SK-N-SH (cell line): ENCODE results near the gene FGF23. TPM values are rescaled to one million over a fixed set of nuclear protein-coding genes. Genes with fewer than 3 reads are reported as not detected.

Experiments used
- CTCF ChIA-PET: fragments of 300-600, 350-600 bp; formaldehyde crosslinking; extraction: SDS; loops from one replicate; lab custom pipeline; 2021; lab: Yijun Ruan, JAX
- POLR2A ChIA-PET: fragments of 350-600 bp; sonication (Branson Sonifier 250); formaldehyde crosslinking; extraction: SDS; loops from one replicate; lab custom pipeline; 2020; ENCODE audit warnings: antibody characterized with exemption, inconsistent platforms; lab: Yijun Ruan, JAX
- DNase-seq: peaks from one replicate; pipeline ENCODE4 v3.0.0; 2012
- H2AFZ ChIP-seq: fragments of 200-600 bp; sonication (generic); 2 replicates; pipeline ENCODE4 v1.8.1; 2016; ENCODE audit warnings: antibody characterized with exemption, mild to moderate bottlenecking, low read depth
- H3F3A ChIP-seq: fragments of 200-600 bp; sonication (generic); replicated peaks from 2 replicates; pipeline ENCODE3; 2016; ENCODE audit warnings: antibody characterized with exemption, mild to moderate bottlenecking; ENCODE audit not compliant: insufficient read depth
- H3K27ac ChIP-seq, 2 experiments: fragments of 200-500 bp in 1 of 2; fragments of 200-600 bp in 1 of 2; sonication (Bioruptor generic) in 1 of 2; sonication (generic), shearing (Covaris generic) in 1 of 2; 2 replicates each; pipeline versions ENCODE4 v1.5.1 to v1.6.1; 2014 to 2016; ENCODE audit warnings: low read depth in 2 of 2, inconsistent platforms in 1 of 2, low read length in 1 of 2, mild to moderate bottlenecking in 1 of 2, mixed read lengths in 1 of 2
- H3K27me3 ChIP-seq: fragments of 200-600 bp; sonication (generic), shearing (Covaris generic); 2 replicates; pipeline ENCODE4 v1.6.1; 2016; ENCODE audit warnings: mixed run types; ENCODE audit not compliant: insufficient read depth
- H3K36me3 ChIP-seq, 2 experiments: fragments of 200-500 bp in 1 of 2; fragments of 200-600 bp in 1 of 2; sonication (Bioruptor generic) in 1 of 2; sonication (generic) in 1 of 2; replicated peaks in 1 of 2; 2 replicates each; pipeline versions ENCODE3 to v1.5.1; 2014 to 2016; ENCODE audit warnings: low read length in 1 of 2, mild to moderate bottlenecking in 1 of 2; ENCODE audit not compliant: insufficient read depth in 2 of 2, control insufficient read depth in 1 of 2
- H3K4me1 ChIP-seq, 2 experiments: fragments of 200-500 bp in 1 of 2; fragments of 200-600 bp in 1 of 2; sonication (Bioruptor generic) in 1 of 2; sonication (generic), shearing (Covaris generic) in 1 of 2; 2 replicates each; pipeline versions ENCODE4 v1.5.1 to v1.6.1; 2014 to 2016; ENCODE audit warnings: low read depth in 1 of 2, low read length in 1 of 2, mixed run types in 1 of 2; ENCODE audit not compliant: insufficient read depth in 2 of 2, control insufficient read depth in 1 of 2
- H3K4me2 ChIP-seq: fragments of 200-600 bp; sonication (generic), shearing (Covaris generic); 2 replicates; pipeline ENCODE4 v1.6.1; 2017; ENCODE audit warnings: mixed run types
- H3K4me3 ChIP-seq, 2 experiments: fragments of 200-500 bp in 1 of 2; fragments of 200-600 bp in 1 of 2; sonication (Bioruptor generic) in 1 of 2; sonication (generic), shearing (Covaris generic) in 1 of 2; 2 replicates each; pipeline versions ENCODE4 v1.5.1 to v1.8.1; 2014 to 2016; ENCODE audit warnings: low read depth in 2 of 2, inconsistent platforms in 1 of 2, low read length in 1 of 2, mild to moderate bottlenecking in 1 of 2, mixed read lengths in 1 of 2, moderate library complexity in 1 of 2
- H3K79me2 ChIP-seq: fragments of 200-600 bp; sonication (generic); 2 replicates; pipeline ENCODE4 v1.8.1; 2017; ENCODE audit warnings: mild to moderate bottlenecking; ENCODE audit not compliant: insufficient read depth
- H3K9ac ChIP-seq: fragments of 200-600 bp; sonication (generic); 2 replicates; pipeline ENCODE4 v1.6.1; 2017; ENCODE audit warnings: mixed run types
- H3K9me2 ChIP-seq: fragments of 200-600 bp; sonication (generic); 2 replicates; pipeline ENCODE4 v1.6.1; 2017; ENCODE audit warnings: mixed run types
- H3K9me3 ChIP-seq: fragments of 200-600 bp; sonication (generic); 2 replicates; pipeline ENCODE4 v1.6.1; 2017; ENCODE audit warnings: mixed run types, mild to moderate bottlenecking, moderate library complexity
- H4K20me1 ChIP-seq: fragments of 200-600 bp; sonication (generic); 2 replicates; pipeline ENCODE4 v1.6.1; 2017; ENCODE audit warnings: mild to moderate bottlenecking, mixed run types; ENCODE audit not compliant: insufficient read depth
- ELF1 ChIP-seq: IDR thresholded peaks from 2 replicates; pipeline ENCODE4 v1.4.0; 2012
- EP300 ChIP-seq, 2 experiments: IDR thresholded peaks; 2 replicates each; pipeline versions ENCODE4 v1.4.0 to v1.6.1; 2012; ENCODE audit warnings: borderline replicate concordance in 1 of 2, low read depth in 1 of 2, low read length in 1 of 2
- EZH2phosphoT487 ChIP-seq: fragments of 200-600 bp; sonication (generic); IDR thresholded peaks from 2 replicates; pipeline ENCODE4 v1.6.1; 2017; ENCODE audit warnings: low read depth, mixed run types, mild to moderate bottlenecking, antibody characterized with exemption, moderate library complexity, borderline replicate concordance
- RCOR1 ChIP-seq: fragments of 150-350 bp; IDR thresholded peaks from 2 replicates; pipeline ENCODE4 v1.6.1; 2017; ENCODE audit warnings: antibody characterized with exemption, low read length
- REST ChIP-seq: IDR thresholded peaks from 2 replicates; pipeline ENCODE4 v1.6.1; 2012; ENCODE audit warnings: mild to moderate bottlenecking, low read depth, low read length, moderate library complexity
- RFX5 ChIP-seq: IDR thresholded peaks from 2 replicates; pipeline ENCODE4 v1.6.1; 2012; ENCODE audit warnings: mild to moderate bottlenecking, improper control_type of control experiment, low read length
- TAF1 ChIP-seq: IDR thresholded peaks from 2 replicates; pipeline ENCODE4 v1.6.1; 2012; ENCODE audit warnings: low read depth, mild to moderate bottlenecking, low read length, moderate library complexity, borderline replicate concordance
- USF1 ChIP-seq: IDR thresholded peaks from 2 replicates; pipeline ENCODE4 v1.4.0; 2012; ENCODE audit warnings: low read depth, borderline replicate concordance
- USF2 ChIP-seq: fragments of 150-350 bp; IDR thresholded peaks from 2 replicates; pipeline ENCODE4 v1.6.1; 2017; ENCODE audit warnings: antibody characterized with exemption, low read length, low read depth, borderline replicate concordance
- ZBTB33 ChIP-seq: IDR thresholded peaks from 2 replicates; pipeline ENCODE4 v1.4.0; 2012; ENCODE audit warnings: low read depth, borderline replicate concordance
- WGBS: methylation state at CpG from one replicate; pipeline ENCODE4 v1.1.6; 2017; ENCODE audit warnings: low lambda C conversion rate; 5-methylcytosine and 5-hydroxymethylcytosine counted together
- polyA plus RNA-seq, 3 experiments: library from polyadenylated mRNA; depleted of rRNA; stranded (reverse); fragments of >200 nt; gene quantifications; 2 replicates each; pipeline ENCODE4 v1.2.3, GENCODE V29; 2012

The FGF23 gene
- polyA plus RNA-seq, 1 of the 3 experiments (the other 2 are of a cell fraction): not detected

- no peaks in the 10 kb centered on the region for H4K20me1 ChIP-seq
- H3F3A ChIP-seq: no peaks in the 10 kb centered on the region
- H3K79me2 ChIP-seq: no peaks in the 10 kb centered on the region
- no peak overlapping the region for H3K9ac ChIP-seq
- H3K27ac ChIP-seq: no peak overlapping the region
- TF ChIP-seq RCOR1 (no peak), EZH2phosphoT487 (no peak), USF2 (no peak), TAF1 (no peak), ZBTB33 (no peak), ELF1 (no peak), RFX5 (no peak), USF1 (no peak), EP300 (IDR thresholded peaks at IDR 0.05; ENCODE audit: borderline replicate concordance in 1 of 2, low read depth in 1 of 2, low read length in 1 of 2) (no peak), REST (no peak)
- no peak for DNase-seq
- no peak overlapping the region for H3K4me2 ChIP-seq
- no peak overlapping the region for H2AFZ ChIP-seq
- H3K9me3 ChIP-seq: no peaks in the 10 kb centered on the region
- ChIA-PET POLR2A (no interaction called here), CTCF (interaction anchor here (1.0 kb wide), 1 partner anchor 155 kb away, joined by 3 read pairs; no protein-coding TSS in a partner anchor)
- no peaks in the 10 kb centered on the region for H3K36me3 ChIP-seq
- H3K9me2 ChIP-seq: no peaks in the 10 kb centered on the region
- no peaks in the 10 kb centered on the region for H3K4me1 ChIP-seq
- no peak overlapping the region for H3K4me3 ChIP-seq
- peaks cover 15% of the 10 kb centered on the region; the same call in 1 of the 2 replicates for H3K27me3 ChIP-seq
- WGBS: 8% methylated on average over 2 of the region's 2 CpGs
Measured at GRCh38 chr12:4372653-4373052, 6.9 kb downstream of the FGF23 start.
